GM18502 (cell line): ENCODE data around the gene ACTG2.
"Not testable (repeated sequence)": the region's sequence is repeated elsewhere in the genome, so short reads cannot be mapped to it uniquely, and the experiment has no call there.

Experiments
- ATAC-seq: cut with Tn5 transposase; IDR thresholded peaks from one replicate; pipeline ENCODE4 v1.9.1; 2021; ENCODE audit warnings: mild to moderate bottlenecking; ENCODE audit not compliant: unreplicated experiment, poor library complexity

Gene ACTG2

GRCh38 chr2:73931531-73932500 is 39.0 kb downstream of the ACTG2 start:
- ATAC-seq: no peak

- no peak for ATAC-seq
These were observed 40.4 kb downstream of the ACTG2 start for GRCh38 chr2:73933194-73933593.

DNA sequence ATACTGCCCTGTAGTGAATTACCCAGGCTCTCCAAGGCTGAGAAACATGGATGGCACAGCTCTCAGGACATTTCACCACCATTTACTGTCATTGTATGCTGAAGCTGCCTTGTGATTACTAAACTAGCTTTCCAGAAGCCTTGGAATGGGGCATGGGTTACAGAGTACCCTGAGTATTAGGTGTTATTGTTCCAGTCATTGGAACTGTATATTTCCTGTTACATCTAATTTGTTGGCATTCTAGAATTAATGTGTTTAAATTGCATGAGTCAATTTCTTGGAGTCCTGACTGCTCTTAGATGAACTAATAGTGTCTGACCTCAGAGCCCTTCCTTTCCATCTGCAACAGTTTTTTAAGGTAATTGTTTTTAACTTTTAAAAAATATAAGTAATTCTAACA is 42.8 kb downstream of the ACTG2 start:
- ATAC-seq: no peak

DNA sequence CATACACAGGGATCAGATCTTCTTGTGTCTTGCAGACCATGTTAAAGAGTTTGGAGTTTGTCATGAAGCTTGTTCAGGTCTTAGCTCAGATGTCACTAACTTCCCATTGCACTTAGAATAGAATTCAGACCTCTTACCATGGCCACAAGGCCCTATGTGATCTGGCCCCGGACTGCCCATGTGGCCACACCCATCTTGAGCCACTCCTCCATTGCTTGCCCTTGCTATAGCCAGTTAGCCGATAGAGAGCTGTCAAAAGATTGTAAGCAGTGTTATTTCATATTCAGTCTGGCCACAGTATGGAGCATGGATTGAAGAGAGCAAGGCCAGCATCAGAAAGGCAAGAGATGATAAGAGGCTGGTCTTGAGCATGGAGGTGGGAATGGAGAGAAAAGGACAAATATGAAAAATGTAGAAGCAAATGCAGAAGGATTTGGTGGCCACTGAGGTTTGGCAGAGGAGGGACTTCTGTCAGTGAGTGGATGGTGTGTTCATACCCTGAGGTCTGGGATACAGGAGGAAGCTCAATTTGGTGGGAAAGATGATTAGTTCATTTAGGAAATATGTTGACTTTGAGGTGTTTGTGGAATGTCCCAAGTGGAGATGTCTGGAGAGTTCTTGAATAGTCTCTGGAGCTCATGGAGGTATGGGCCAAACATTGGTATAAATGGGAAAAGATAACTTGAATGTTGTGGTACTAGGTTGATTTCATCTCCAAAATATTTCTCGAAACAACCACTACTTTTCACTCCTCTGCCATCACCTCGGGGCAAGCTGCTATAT is 44.5 kb downstream of the ACTG2 start:
- no peak for ATAC-seq

- no peak for ATAC-seq
These were observed 45.1 kb downstream of the ACTG2 start for GRCh38 chr2:73937899-73938298.

DNA sequence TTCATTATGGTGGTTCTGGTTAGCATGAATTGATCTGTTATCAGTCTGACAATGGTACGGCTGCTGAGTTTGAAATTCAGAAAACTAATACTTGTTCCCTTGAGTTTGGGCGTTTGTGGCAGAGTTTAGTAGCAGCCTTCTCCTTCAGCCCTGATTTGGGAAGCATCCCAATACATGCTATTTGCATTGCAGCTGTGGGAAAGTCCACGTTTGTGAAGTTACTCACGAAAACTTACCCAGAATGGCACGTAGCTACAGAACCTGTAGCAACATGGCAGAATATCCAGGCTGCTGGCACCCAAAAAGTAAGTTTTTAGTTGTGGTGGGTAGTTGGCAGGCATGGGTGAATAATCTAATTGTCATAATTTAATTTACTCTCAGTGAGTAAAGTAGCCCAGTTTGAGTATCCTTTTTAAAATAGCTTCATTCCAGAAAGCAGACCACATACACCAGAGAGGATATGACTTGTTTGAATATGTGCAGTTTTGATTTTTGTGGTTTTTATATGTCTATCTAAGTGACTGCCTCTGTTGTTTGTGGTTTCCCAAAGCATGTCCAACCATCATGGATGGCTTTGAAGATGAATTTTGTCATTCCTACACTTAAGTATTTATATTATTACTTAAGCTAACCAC is 46.0 kb downstream of the ACTG2 start:
- no peak for ATAC-seq

GRCh38 chr2:73939419-73939818 is 46.6 kb downstream of the ACTG2 start:
- no peak for ATAC-seq

DNA sequence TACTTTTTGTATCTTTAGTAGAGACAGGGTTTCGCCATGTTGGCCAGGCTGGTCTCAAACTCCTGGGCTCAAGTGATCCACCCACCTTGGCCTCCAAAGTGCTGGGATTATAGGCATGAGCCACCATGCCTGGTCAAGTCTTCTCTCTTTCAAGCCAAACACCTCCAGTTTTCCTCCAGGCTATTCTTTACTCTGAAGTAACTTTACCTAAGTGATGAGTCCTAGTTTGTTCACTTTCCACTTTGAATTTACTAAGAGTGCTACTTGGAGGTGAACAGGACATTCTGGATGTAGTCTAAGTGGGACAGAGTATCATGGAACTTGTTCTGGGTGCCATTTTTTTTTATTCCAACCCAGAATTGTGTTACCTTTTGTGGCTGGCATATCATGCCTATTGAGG is 47.3 kb downstream of the ACTG2 start:
- not testable (repeated sequence) for ATAC-seq

GRCh38 chr2:73942664-73943063 is 49.9 kb downstream of the ACTG2 start:
- no peak for ATAC-seq

DNA sequence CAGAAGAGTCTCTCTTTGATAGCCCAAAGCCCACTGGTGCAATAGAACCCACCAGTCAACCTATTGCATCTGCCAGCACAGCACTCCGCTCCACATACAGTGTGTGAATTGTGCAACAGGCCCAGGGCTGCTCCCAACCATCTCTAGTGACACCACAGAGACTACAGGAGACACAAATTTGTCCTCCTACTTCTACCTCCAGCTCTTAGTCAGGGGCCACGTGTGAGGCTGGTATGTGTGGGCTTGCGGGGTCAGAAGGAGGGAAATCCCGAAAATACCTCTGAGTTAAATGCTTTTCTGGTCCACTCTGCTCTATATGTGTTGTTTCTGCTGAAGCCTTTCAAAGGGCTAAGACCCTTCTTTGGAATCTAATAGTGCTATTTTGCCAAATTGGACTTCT is 51.9 kb downstream of the ACTG2 start:
- ATAC-seq: no peak

GRCh38 chr2:73946215-73946614 is 53.4 kb downstream of the ACTG2 start:
- no peak for ATAC-seq

DNA sequence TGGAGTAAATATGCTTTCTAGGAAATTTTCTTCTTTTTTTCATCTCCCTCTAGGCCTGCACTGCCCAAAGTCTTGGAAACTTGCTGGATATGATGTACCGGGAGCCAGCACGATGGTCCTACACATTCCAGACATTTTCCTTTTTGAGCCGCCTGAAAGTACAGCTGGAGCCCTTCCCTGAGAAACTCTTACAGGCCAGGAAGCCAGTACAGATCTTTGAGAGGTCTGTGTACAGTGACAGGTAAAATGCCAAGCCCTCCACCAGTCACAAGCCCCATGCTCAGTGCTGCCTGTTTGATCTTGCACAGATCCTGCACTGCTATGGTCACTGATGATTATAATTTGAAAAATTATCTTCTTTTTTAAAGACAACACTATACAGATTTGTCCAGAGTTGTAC is 53.9 kb downstream of the ACTG2 start:
- no peak for ATAC-seq

- ATAC-seq: no peak
These were observed 54.7 kb downstream of the ACTG2 start for GRCh38 chr2:73947412-73948018.

GRCh38 chr2:73949802-73950201 is 57.0 kb downstream of the ACTG2 start:
- ATAC-seq: no peak

- no peak for ATAC-seq
These were observed 60.0 kb downstream of the ACTG2 start for GRCh38 chr2:73952499-73953446.

DNA sequence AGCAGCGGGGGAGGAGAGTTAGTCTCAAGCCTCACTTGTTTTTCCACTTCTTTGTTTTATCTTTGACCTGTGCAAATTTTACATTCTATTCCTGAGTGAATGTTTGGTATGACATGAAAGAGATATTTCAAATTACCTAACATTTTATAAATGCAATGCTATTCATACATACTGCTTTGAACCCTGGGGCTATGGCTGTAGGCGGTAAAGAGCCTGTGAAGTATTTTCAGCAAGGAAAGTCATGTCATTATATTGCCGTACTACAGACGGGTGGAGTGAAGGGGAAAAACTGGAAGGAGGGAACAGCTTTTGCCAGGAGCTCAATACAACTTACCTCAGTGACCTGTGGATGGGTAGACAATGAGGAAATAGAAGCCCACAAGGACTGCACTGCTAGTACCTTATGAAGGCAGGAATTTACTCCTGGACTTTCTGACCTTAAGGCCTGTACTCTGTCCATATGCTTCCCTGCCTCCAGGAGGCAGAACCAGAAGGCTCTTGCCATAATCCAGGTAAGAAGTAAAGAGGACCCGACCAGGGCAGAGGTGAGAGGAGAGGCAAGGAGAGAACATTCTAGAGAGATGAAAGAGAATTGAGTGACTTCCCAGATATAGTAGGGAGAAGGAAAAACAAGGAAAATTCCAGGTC is 63.5 kb downstream of the ACTG2 start:
- no peak for ATAC-seq

- no peak for ATAC-seq
These were observed 68.5 kb downstream of the ACTG2 start for GRCh38 chr2:73961274-73961673.

DNA sequence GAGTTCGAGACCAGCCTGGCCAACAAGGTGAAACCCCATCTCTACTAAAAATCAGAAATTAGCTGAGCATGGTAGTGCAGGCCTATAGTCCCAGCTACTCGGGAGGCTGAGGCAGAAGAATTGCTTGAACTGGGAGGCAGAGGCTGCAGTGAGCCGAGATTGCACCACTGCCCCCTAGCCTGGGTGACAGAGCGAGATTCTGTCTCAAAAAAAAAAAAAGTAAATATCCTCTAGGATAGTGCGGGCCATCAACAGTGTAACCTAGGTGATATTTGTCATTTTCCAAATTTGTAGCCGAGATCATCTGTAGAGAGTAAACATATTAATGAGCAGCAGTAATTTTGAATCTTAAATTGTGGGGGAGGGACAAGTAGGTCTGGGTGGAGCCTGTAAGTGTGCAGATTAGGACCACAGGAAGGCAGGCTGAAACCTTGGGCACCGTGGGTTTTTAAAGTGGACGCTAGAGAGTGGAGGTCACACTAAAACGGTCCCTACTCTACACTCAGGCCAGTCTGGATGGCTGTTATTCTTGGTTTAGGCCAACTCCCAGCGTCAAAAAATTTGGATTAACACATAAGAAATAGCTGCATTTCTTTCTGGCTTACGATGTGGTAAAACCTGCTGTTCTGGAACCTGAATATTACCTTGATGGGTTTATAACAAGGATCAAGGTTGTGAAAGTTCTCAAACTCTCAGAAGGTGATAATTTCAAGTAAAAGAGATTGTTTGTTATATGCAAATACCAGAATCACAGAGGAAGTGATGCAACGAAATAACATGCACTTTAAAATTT is 69.2 kb downstream of the ACTG2 start:
- no peak for ATAC-seq
